Measurements from ENCODE around the gene CENPO.

DNA sequence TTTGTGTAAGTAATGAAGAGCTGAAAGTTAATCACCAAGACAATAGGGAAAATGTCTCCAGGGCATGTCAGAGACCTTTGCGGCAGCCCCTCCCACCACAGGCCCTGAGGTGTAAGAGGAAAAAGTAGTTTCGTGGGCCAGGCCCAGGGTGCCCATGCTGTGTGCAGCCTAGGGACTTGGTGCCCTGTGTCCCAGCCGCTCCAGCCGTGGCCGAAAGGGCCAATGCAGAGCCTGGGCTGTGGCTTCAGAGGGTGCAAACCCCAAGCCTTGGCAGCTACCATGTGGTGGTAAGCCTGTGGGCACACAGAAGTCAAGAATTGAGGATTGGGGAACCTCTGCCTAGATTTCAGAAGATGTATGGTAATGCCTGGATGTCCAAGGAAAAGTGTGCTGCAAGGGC, 52.5 kb downstream of the CENPO start:
- TF ChIP-seq, protein P1, sequence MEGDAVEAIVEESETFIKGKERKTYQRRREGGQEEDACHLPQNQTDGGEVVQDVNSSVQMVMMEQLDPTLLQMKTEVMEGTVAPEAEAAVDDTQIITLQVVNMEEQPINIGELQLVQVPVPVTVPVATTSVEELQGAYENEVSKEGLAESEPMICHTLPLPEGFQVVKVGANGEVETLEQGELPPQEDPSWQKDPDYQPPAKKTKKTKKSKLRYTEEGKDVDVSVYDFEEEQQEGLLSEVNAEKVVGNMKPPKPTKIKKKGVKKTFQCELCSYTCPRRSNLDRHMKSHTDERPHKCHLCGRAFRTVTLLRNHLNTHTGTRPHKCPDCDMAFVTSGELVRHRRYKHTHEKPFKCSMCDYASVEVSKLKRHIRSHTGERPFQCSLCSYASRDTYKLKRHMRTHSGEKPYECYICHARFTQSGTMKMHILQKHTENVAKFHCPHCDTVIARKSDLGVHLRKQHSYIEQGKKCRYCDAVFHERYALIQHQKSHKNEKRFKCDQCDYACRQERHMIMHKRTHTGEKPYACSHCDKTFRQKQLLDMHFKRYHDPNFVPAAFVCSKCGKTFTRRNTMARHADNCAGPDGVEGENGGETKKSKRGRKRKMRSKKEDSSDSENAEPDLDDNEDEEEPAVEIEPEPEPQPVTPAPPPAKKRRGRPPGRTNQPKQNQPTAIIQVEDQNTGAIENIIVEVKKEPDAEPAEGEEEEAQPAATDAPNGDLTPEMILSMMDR (conservative IDR thresholded peaks at IDR 0.05), result no peak
- TF ChIP-seq ZFX (IDR thresholded peaks at IDR 0.05), result no peak

Data from C4-2B (cell line).